Gastroesophageal sphincter (tissue), 4 donors: ENCODE measurements around the gene BIVM. TPM values are rescaled to one million over a fixed set of nuclear protein-coding genes. Genes with fewer than 3 reads are reported as not detected.

Experiments used
- ATAC-seq: fragments of 150-250 bp; one replicate; pipeline ENCODE4 v1.9.1; 2016; ENCODE audit warnings: mild to moderate bottlenecking, moderate library complexity
- H3K27ac ChIP-seq, 4 donors: fragments of 200-600 bp; sonication (generic) in 3 of 4; 1 replicate in 3 of 4; 2 replicates in 1 of 4; pipeline ENCODE4 v1.5.1; 2016 to 2019
- H3K27me3 ChIP-seq: fragments of 200-600 bp; sonication (generic); one replicate; pipeline ENCODE4 v1.5.1; 2019
- H3K36me3 ChIP-seq, 2 donors: fragments of 200-600 bp; sonication (generic); one replicate each; pipeline ENCODE4 v1.5.1; 2019; ENCODE audit warnings: control low read depth in 1 of 2
- H3K4me1 ChIP-seq, 3 donors: fragments of 200-600 bp; sonication (generic); 1 replicate in 2 of 3; 2 replicates in 1 of 3; pipeline ENCODE4 v1.5.1; 2016 to 2019; ENCODE audit warnings: control low read depth in 2 of 3
- H3K4me3 ChIP-seq, 2 donors: fragments of 200-600 bp; sonication (generic); one replicate each; pipeline ENCODE4 v1.5.1; 2019; ENCODE audit warnings: mild to moderate bottlenecking in 1 of 2, moderate library complexity in 1 of 2
- H3K9me3 ChIP-seq, 3 donors: fragments of 200-600 bp; sonication (generic); one replicate each; pipeline ENCODE4 v1.5.1; 2017 to 2019; ENCODE audit warnings: control low read depth in 2 of 3
- CTCF ChIP-seq, 4 experiments: fragments of 200-600 bp in 2 of 4; fragments of 450-650 bp in 2 of 4; sonication (generic) in 1 of 4; IDR thresholded peaks; one replicate each; pipeline ENCODE4 v1.5.1; 2017 to 2019; ENCODE audit warnings: antibody characterized with exemption in 4 of 4, mild to moderate bottlenecking in 2 of 4, moderate library complexity in 2 of 4
- EP300 ChIP-seq: sonication (generic); formaldehyde crosslinking; IDR thresholded peaks from one replicate; pipeline ENCODE4 v1.6.1; 2017; ENCODE audit warnings: antibody characterized with exemption, mild to moderate bottlenecking
- POLR2A ChIP-seq, 2 donors: fragments of 450-650 bp; IDR thresholded peaks; one replicate each; pipeline ENCODE4 v1.6.1; 2017; ENCODE audit warnings: antibody characterized with exemption in 2 of 2, mild to moderate bottlenecking in 2 of 2, moderate library complexity in 1 of 2
- POLR2AphosphoS5 ChIP-seq: sonication (generic); formaldehyde crosslinking; IDR thresholded peaks from one replicate; pipeline ENCODE4 v1.6.1; 2017; ENCODE audit warnings: antibody characterized with exemption
- WGBS, 2 donors: methylation state at CpG; one replicate each; pipeline ENCODE4 v1.1.5; 2018; ENCODE audit warnings: low coverage in 1 of 2; 5-methylcytosine and 5-hydroxymethylcytosine counted together
- total RNA-seq, 4 donors: library from RNA; depleted of rRNA; stranded (reverse); fragments of >200 nt; gene quantifications; one replicate each; pipeline ENCODE4 v1.1.0, GENCODE V29; 2016

BIVM gene
- total RNA-seq, 4 donors from 2014 or later = 8.7 to 19.6 (median 15.8) TPM

DNA sequence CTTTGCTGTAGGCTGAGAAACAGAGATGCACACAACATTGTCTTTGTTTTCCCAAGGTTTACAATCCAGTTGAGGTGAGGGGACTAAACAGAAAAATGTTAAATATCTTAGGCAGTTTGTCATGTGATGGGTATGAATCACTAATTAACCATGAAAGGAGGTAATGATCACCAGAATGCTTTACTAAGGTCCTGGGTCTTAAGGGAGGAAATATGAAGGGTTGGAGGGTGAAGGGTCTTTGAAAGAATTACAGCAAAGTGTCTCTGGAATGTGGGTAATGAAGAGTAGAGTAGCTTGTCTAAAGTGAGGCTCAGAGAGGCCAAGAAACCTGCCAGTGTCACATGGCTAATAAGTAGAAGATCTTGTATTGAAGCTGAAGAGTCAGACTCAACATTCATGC is 19.0 kb downstream of the BIVM start:
- Histone ChIP-seq H3K27me3 (no peaks in the 10 kb centered on the region), H3K4me3 (no peak overlapping the region), H3K36me3 (peaks cover 0 to 54% of the 10 kb centered on the region in 2 donors), H3K27ac (no peak overlapping the region), H3K4me1 (peaks cover 0 to 2% (median 0%) of the 10 kb centered on the region in 3 donors), H3K9me3 (no peaks in the 10 kb centered on the region)
- TF ChIP-seq CTCF (IDR thresholded peaks at IDR 0.05) (no peak), POLR2A (IDR thresholded peaks at IDR 0.05) (no peak), POLR2AphosphoS5 (no peak), EP300 (no peak)
- ATAC-seq = no peak

GRCh38 chr13:102825400-102825799 is 26.5 kb downstream of the BIVM start:
- H3K27me3 ChIP-seq = no peaks in the 10 kb centered on the region
- no peak overlapping the region for H3K27ac ChIP-seq
- H3K4me1 ChIP-seq = no peaks in the 10 kb centered on the region
- H3K4me3 ChIP-seq = no peak overlapping the region
- TF ChIP-seq EP300 = no peak
- TF ChIP-seq CTCF (IDR thresholded peaks at IDR 0.05) = no peak
- no peak for TF ChIP-seq POLR2AphosphoS5
- TF ChIP-seq POLR2A (IDR thresholded peaks at IDR 0.05) = no peak
- peaks cover 0 to 92% of the 10 kb centered on the region in 2 donors for H3K36me3 ChIP-seq
- ATAC-seq = no peak
- 89 to 94% methylated on average over 3 to 4 of the region's 4 CpGs for WGBS, 2 donors
- no peaks in the 10 kb centered on the region for H3K9me3 ChIP-seq

DNA sequence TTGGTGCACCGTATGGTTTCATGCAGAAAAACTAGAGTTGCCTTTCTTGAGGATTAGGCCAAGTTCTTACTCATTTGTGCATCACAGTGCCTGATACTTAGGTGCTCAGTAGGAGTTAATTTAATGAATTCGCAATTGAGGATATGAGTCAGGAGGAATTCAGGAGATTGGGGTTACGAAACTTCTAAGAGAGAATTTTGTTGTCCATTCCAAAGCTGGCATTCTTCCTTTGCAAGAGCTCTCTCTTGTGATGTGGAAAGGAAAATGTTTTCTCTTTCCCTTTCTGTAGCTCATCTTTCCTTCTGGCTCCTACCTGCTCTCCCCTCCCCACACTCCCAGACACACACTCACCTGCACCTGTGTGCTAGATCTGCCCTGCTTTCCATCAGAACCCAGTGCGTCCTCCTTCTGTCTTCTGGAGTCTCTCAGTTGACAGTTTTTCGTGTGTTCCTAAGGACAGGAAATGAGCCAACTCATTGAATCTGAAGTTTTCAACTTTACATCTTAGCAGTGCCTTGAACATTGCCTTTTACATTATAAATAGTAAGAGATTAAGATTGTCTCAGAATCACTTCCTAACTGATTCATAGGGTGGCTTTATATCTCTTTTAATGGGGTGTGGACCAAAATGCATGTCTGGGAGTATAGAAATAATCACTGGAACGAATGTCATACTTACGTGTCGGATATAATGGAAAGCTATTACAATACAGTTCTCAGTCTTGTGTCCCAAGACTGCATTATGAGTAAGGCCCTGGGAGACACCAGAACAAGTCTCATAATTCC is 27.2 kb downstream of the BIVM start:
- H3K36me3 ChIP-seq = peaks cover 0 to 92% of the 10 kb centered on the region in 2 donors
- no peaks in the 10 kb centered on the region for H3K9me3 ChIP-seq
- H3K27me3 ChIP-seq = no peaks in the 10 kb centered on the region
- ATAC-seq = no peak
- WGBS, 2 donors = 63 to 80% methylated on average over 7 to 8 of the region's 8 CpGs
- peaks cover 0 to 3% (median 0%) of the 10 kb centered on the region in 3 donors for H3K4me1 ChIP-seq
- no peak for TF ChIP-seq CTCF (IDR thresholded peaks at IDR 0.05)
- no peak for TF ChIP-seq POLR2AphosphoS5
- no peak for TF ChIP-seq EP300
- no peak for TF ChIP-seq POLR2A (IDR thresholded peaks at IDR 0.05)
- H3K27ac ChIP-seq = no peak overlapping the region
- H3K4me3 ChIP-seq = no peak overlapping the region

GRCh38 chr13:102830646-102831045 is 31.7 kb downstream of the BIVM start:
- Histone ChIP-seq H3K4me3 (no peak overlapping the region), H3K27me3 (no peaks in the 10 kb centered on the region), H3K9me3 (no peaks in the 10 kb centered on the region), H3K36me3 (peaks cover 0 to 90% of the 10 kb centered on the region in 2 donors), H3K27ac (no peak overlapping the region), H3K4me1 (peaks cover 0 to 3% (median 0%) of the 10 kb centered on the region in 3 donors)
- 32 to 54% methylated on average over 4 of the region's 4 CpGs for WGBS, 2 donors
- TF ChIP-seq EP300 (no peak), POLR2A (IDR thresholded peaks at IDR 0.05) (no peak), CTCF (IDR thresholded peaks at IDR 0.05) (no peak), POLR2AphosphoS5 (no peak)
- no peak for ATAC-seq

GRCh38 chr13:102836471-102836870 is 37.6 kb downstream of the BIVM start:
- 82 to 84% methylated on average over 4 of the region's 4 CpGs for WGBS, 2 donors
- ATAC-seq = no peak
- H3K9me3 ChIP-seq = no peaks in the 10 kb centered on the region

More at GRCh38 chr13:102836471-102836870, 37.6 kb downstream of the BIVM start:
- TF ChIP-seq EP300 (no peak), POLR2A (IDR thresholded peaks at IDR 0.05) (no peak), CTCF (IDR thresholded peaks at IDR 0.05) (no peak), POLR2AphosphoS5 (no peak)
- Histone ChIP-seq H3K27me3 (no peaks in the 10 kb centered on the region), H3K36me3 (peaks cover 0 to 93% of the 10 kb centered on the region in 2 donors), H3K4me3 (no peak overlapping the region), H3K27ac (no peak overlapping the region), H3K4me1 (no peaks in the 10 kb centered on the region)
